ENCODE data around the gene NIN. TPM values are rescaled to one million over a fixed set of nuclear protein-coding genes. Genes with fewer than 3 reads are reported as not detected.

NIN gene
- total RNA-seq, 1 experiment from 2014 or later, result 16.9 TPM

DNA sequence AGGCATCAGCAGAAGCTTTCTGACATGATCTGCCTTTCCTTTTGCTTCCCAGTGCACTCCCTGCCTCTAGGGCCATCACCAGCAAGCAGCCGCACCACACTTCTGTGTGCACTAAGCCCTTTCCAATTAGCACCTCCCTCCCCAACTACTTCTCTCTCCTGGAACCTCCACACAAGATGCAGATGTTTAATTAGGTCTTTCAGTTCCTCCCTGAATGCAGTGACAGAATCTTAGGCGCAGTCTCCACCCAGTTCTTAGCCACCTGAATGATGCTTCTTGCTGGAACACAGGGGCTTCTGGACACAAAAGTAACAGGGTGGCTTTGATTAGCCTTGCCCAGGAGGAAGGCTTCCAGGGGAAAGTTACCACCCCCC is 32.9 kb downstream of the NIN start:
- Mint-ChIP-seq H3K9me3 (ENCODE audit: unreplicated experiment) (no peaks in the 10 kb centered on the region), H3K36me3 (ENCODE audit: insufficient read depth, unreplicated experiment) (no peaks in the 10 kb centered on the region), H3K27ac (ENCODE audit: unreplicated experiment) (no peak overlapping the region), H3K27me3 (ENCODE audit: insufficient read depth, unreplicated experiment) (no peaks in the 10 kb centered on the region), H3K4me3 (ENCODE audit: unreplicated experiment) (no peak overlapping the region), H3K4me1 (ENCODE audit: low read depth, unreplicated experiment) (peaks cover 6% of the 10 kb centered on the region)
- BruUV-seq (replicated peaks), result no TSS peak
- no peaks in the 10 kb centered on the region for H3K9me3 ChIP-seq
- H3K36me3 ChIP-seq (ENCODE audit: control insufficient read depth, insufficient read depth, low read length), result no peaks in the 10 kb centered on the region
- intact Hi-C loops (cut with micrococcal nuclease; ENCODE audit: unreplicated experiment), result no loop called here
- H3K4me3 ChIP-seq (ENCODE audit: low read depth, low read length), result no peak overlapping the region
- no peak for DNase-seq
- ChIA-PET CTCF (interaction anchor here (0.7 kb wide), 1 partner anchor 62 kb away, joined by 3 read pairs; no protein-coding TSS in a partner anchor), POLR2A (no interaction called here)
- H3K27me3 ChIP-seq (replicated peaks; ENCODE audit: control insufficient read depth, insufficient read depth, low read length), result no peaks in the 10 kb centered on the region
- H3K4me1 ChIP-seq, result no peaks in the 10 kb centered on the region
- TF ChIP-seq, protein P1, sequence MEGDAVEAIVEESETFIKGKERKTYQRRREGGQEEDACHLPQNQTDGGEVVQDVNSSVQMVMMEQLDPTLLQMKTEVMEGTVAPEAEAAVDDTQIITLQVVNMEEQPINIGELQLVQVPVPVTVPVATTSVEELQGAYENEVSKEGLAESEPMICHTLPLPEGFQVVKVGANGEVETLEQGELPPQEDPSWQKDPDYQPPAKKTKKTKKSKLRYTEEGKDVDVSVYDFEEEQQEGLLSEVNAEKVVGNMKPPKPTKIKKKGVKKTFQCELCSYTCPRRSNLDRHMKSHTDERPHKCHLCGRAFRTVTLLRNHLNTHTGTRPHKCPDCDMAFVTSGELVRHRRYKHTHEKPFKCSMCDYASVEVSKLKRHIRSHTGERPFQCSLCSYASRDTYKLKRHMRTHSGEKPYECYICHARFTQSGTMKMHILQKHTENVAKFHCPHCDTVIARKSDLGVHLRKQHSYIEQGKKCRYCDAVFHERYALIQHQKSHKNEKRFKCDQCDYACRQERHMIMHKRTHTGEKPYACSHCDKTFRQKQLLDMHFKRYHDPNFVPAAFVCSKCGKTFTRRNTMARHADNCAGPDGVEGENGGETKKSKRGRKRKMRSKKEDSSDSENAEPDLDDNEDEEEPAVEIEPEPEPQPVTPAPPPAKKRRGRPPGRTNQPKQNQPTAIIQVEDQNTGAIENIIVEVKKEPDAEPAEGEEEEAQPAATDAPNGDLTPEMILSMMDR (IDR thresholded peaks at IDR 0.05; ENCODE audit: insufficient read depth in 1 of 2, low read depth in 1 of 2, low read length in 1 of 2, severe bottlenecking in 1 of 2, unreplicated experiment in 1 of 2), result no peak

DNA sequence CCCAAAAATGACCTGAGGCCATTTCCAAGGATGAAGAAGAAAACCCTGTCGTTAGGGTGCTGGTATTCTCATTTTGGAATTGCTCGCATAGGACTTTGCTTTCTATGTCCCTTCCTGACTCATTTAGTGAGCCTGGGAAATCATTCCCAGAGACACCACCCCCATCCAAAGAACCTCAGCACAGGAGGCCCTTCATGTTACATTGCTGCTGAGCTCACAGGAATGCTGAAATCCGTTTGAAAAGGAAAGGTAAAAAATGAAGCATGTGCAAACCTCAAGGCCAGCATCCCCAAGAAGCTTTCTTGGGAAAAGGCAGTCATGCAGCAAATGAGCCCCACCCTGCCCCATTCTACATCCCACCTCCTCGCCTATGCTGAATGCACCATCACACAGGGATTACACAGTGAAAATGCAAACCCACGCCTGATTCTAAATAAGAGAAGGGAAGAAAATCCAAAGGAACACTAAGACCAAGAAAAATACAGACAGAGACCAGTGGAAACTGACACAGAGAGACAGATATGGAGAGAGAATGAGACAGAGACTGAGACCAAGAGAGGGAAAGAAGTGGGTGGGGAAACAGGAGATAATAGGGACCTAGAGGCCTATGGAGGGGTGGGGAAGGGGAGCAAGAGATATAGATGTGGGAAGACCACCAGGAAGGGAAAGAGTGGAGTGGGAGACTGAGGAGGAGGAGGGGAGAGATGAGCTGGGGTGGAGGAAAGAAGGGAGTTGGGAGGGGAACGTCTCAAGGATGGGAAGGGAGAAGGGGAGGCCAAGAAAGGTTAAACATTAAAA is 33.5 kb downstream of the NIN start:
- Histone ChIP-seq H3K4me3 (ENCODE audit: low read depth, low read length) (no peak overlapping the region), H3K4me1 (no peaks in the 10 kb centered on the region), H3K27me3 (replicated peaks; ENCODE audit: control insufficient read depth, insufficient read depth, low read length) (no peaks in the 10 kb centered on the region), H3K36me3 (ENCODE audit: control insufficient read depth, insufficient read depth, low read length) (no peaks in the 10 kb centered on the region), H3K9me3 (no peaks in the 10 kb centered on the region)
- DNase-seq, result no peak
- POLR2A ChIA-PET, result no interaction called here
- CTCF ChIA-PET, result interaction anchor here (0.7 kb wide), 1 partner anchor 63 kb away, joined by 3 read pairs; no protein-coding TSS in a partner anchor
- H3K27me3 Mint-ChIP-seq (ENCODE audit: insufficient read depth, unreplicated experiment), result no peaks in the 10 kb centered on the region
- no peak overlapping the region for H3K27ac Mint-ChIP-seq (ENCODE audit: unreplicated experiment)
- H3K4me1 Mint-ChIP-seq (ENCODE audit: low read depth, unreplicated experiment), result peaks cover 6% of the 10 kb centered on the region
- BruUV-seq (replicated peaks), result no TSS peak
- no peaks in the 10 kb centered on the region for H3K36me3 Mint-ChIP-seq (ENCODE audit: insufficient read depth, unreplicated experiment)
- H3K4me3 Mint-ChIP-seq (ENCODE audit: unreplicated experiment), result no peak overlapping the region
- TF ChIP-seq, protein P1 (IDR thresholded peaks at IDR 0.05; ENCODE audit: insufficient read depth in 1 of 2, low read depth in 1 of 2, low read length in 1 of 2, severe bottlenecking in 1 of 2, unreplicated experiment in 1 of 2), result no peak
- intact Hi-C loops (cut with micrococcal nuclease; ENCODE audit: unreplicated experiment), result no loop called here
- H3K9me3 Mint-ChIP-seq (ENCODE audit: unreplicated experiment), result no peaks in the 10 kb centered on the region

DNA sequence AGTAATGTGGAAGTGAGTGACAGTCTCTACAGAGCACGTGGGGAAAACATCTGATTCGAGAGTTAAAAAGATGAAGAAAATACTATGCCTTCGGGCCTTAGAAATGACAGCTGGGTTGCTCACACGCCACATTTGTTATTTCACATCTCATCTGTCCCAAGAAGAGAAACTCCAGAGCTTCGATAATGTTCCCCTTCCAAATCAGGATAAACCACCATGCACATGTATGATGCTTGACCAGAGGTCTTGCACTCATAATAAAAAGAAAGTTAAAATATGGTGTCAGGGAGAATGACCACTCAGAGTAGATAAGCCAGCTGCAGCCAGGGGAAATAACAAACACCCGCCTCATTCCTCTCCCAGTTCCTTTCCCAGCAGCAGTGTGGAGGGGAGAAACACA is 34.6 kb downstream of the NIN start:
- no peak for DNase-seq
- no peaks in the 10 kb centered on the region for H3K27me3 ChIP-seq (replicated peaks; ENCODE audit: control insufficient read depth, insufficient read depth, low read length)
- ChIA-PET CTCF (interaction anchor here (1.3 kb wide), 1 partner anchor 64 kb away, joined by 3 read pairs; no protein-coding TSS in a partner anchor), POLR2A (no interaction called here)
- no peaks in the 10 kb centered on the region for H3K9me3 Mint-ChIP-seq (ENCODE audit: unreplicated experiment)
- no peak overlapping the region for H3K4me3 ChIP-seq (ENCODE audit: low read depth, low read length)
- H3K4me3 Mint-ChIP-seq (ENCODE audit: unreplicated experiment), result no peak overlapping the region
- H3K27ac Mint-ChIP-seq (ENCODE audit: unreplicated experiment), result no peak overlapping the region
- no peaks in the 10 kb centered on the region for H3K4me1 ChIP-seq
- TF ChIP-seq, protein P1 (IDR thresholded peaks at IDR 0.05; ENCODE audit: insufficient read depth in 1 of 2, low read depth in 1 of 2, low read length in 1 of 2, severe bottlenecking in 1 of 2, unreplicated experiment in 1 of 2), result no peak
- no peaks in the 10 kb centered on the region for H3K36me3 ChIP-seq (ENCODE audit: control insufficient read depth, insufficient read depth, low read length)
- H3K4me1 Mint-ChIP-seq (ENCODE audit: low read depth, unreplicated experiment), result peaks cover 6% of the 10 kb centered on the region
- H3K27me3 Mint-ChIP-seq (ENCODE audit: insufficient read depth, unreplicated experiment), result no peaks in the 10 kb centered on the region
- H3K9me3 ChIP-seq, result no peaks in the 10 kb centered on the region
- no TSS peak for BruUV-seq (replicated peaks)
- H3K36me3 Mint-ChIP-seq (ENCODE audit: insufficient read depth, unreplicated experiment), result no peaks in the 10 kb centered on the region
- intact Hi-C loops (cut with micrococcal nuclease; ENCODE audit: unreplicated experiment), result no loop called here
